Peyer's patch (tissue), 4 donors: ENCODE results near the gene TLR8.

ENCODE experiments used
- POLR2A ChIP-seq, 2 donors: fragments of 450-650 bp; IDR thresholded peaks; one replicate each; pipeline ENCODE4 v1.5.1; 2017; ENCODE audit warnings: antibody characterized with exemption in 2 of 2, mild to moderate bottlenecking in 2 of 2, moderate library complexity in 2 of 2
- TF ChIP-seq, protein P1 (sequence below), 6 experiments: fragments of 450-650 bp in 4 of 6; fragments of 200-600 bp in 2 of 6; sonication (generic) in 1 of 6; IDR thresholded peaks; one replicate each; pipeline ENCODE4 v1.5.1; 2017 to 2019; ENCODE audit warnings: antibody characterized with exemption in 6 of 6, mild to moderate bottlenecking in 3 of 6, moderate library complexity in 1 of 6

DNA sequence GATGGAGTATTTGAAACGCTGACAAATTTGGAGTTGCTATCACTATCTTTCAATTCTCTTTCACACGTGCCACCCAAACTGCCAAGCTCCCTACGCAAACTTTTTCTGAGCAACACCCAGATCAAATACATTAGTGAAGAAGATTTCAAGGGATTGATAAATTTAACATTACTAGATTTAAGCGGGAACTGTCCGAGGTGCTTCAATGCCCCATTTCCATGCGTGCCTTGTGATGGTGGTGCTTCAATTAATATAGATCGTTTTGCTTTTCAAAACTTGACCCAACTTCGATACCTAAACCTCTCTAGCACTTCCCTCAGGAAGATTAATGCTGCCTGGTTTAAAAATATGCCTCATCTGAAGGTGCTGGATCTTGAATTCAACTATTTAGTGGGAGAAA is 13.2 kb downstream of the TLR8 start:
- TF ChIP-seq, protein P1, sequence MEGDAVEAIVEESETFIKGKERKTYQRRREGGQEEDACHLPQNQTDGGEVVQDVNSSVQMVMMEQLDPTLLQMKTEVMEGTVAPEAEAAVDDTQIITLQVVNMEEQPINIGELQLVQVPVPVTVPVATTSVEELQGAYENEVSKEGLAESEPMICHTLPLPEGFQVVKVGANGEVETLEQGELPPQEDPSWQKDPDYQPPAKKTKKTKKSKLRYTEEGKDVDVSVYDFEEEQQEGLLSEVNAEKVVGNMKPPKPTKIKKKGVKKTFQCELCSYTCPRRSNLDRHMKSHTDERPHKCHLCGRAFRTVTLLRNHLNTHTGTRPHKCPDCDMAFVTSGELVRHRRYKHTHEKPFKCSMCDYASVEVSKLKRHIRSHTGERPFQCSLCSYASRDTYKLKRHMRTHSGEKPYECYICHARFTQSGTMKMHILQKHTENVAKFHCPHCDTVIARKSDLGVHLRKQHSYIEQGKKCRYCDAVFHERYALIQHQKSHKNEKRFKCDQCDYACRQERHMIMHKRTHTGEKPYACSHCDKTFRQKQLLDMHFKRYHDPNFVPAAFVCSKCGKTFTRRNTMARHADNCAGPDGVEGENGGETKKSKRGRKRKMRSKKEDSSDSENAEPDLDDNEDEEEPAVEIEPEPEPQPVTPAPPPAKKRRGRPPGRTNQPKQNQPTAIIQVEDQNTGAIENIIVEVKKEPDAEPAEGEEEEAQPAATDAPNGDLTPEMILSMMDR (IDR thresholded peaks at IDR 0.05), result no peak
- no peak for TF ChIP-seq POLR2A (IDR thresholded peaks at IDR 0.05)
